Activated CD4-positive, alpha-beta T cell treated with anti-CD3 and anti-CD28 coated beads, Interleukin-2, amount 10 ng/mL, durations not matched to agents 7 days and 5 days (primary cell): Measurements from ENCODE around the gene LTBR. TPM values are rescaled to one million over a fixed set of nuclear protein-coding genes. Genes with fewer than 3 reads are reported as not detected.

Experiments used
- CTCF ChIA-PET: fragments of 350-600 bp; sonication (Branson Sonifier 250); formaldehyde crosslinking; loops from one replicate; lab custom pipeline; 2021; ENCODE audit warnings: antibody characterized with exemption; lab: Charles Lee
- POLR2A ChIA-PET: fragments of 350-600 bp; sonication (Branson Sonifier 250); formaldehyde crosslinking; loops from one replicate; lab custom pipeline; 2021; ENCODE audit warnings: antibody characterized with exemption; lab: Charles Lee
- DNase-seq: peaks from one replicate; pipeline ENCODE4 v3.0.0-alpha.2; 2020
- H3K27ac Mint-ChIP-seq: one replicate; pipeline ENCODE4 v1.8.0; 2021; ENCODE audit warnings: mild to moderate bottlenecking, moderate library complexity, mixed read lengths
- H3K27me3 Mint-ChIP-seq: one replicate; pipeline ENCODE4 v1.8.0; 2021; ENCODE audit warnings: mixed read lengths
- H3K36me3 Mint-ChIP-seq: one replicate; pipeline ENCODE4 v1.8.0; 2021; ENCODE audit warnings: low read depth, mixed read lengths
- H3K4me1 Mint-ChIP-seq: one replicate; pipeline ENCODE4 v1.8.0; 2021; ENCODE audit warnings: mixed read lengths
- H3K4me3 Mint-ChIP-seq: one replicate; pipeline ENCODE4 v1.8.0; 2021; ENCODE audit warnings: mild to moderate bottlenecking, moderate library complexity, mixed read lengths
- H3K9me3 Mint-ChIP-seq: one replicate; pipeline ENCODE4 v1.8.0; 2021; ENCODE audit warnings: mixed read lengths
- total RNA-seq, 2 experiments: library from RNA; stranded (reverse); gene quantifications; one replicate each; pipeline ENCODE4 v1.2.3, GENCODE V29; 2021

The LTBR gene
- total RNA-seq, 2 experiments from 2014 or later: not detected

GRCh38 chr12:6428326-6428725 is 44.4 kb downstream of the LTBR start:
- Mint-ChIP-seq H3K4me1 (peaks cover 72% of the 10 kb centered on the region), H3K36me3 (no peaks in the 10 kb centered on the region), H3K27ac (peak overlapping the region; percentile 89), H3K27me3 (no peaks in the 10 kb centered on the region), H3K9me3 (no peaks in the 10 kb centered on the region), H3K4me3 (no peak overlapping the region)
- DNase-seq: no peak
- POLR2A ChIA-PET: no interaction called here
- CTCF ChIA-PET: interaction anchor here (0.6 to 1.5 kb wide), 3 partner anchors 14 to 111 kb away, joined by 3 to 4 read pairs (median 3); partner anchors contain the start of gene TAPBPL

GRCh38 chr12:6430124-6430989 is 46.4 kb downstream of the LTBR start:
- ChIA-PET CTCF (interaction anchor here (0.6 kb wide), 1 partner anchor 124 kb away, joined by 3 read pairs; no protein-coding TSS in a partner anchor), POLR2A (no interaction called here)
- peak overlapping the region; percentile 57 for H3K27ac Mint-ChIP-seq
- H3K4me3 Mint-ChIP-seq: no peak overlapping the region
- peaks cover 73% of the 10 kb centered on the region for H3K4me1 Mint-ChIP-seq
- H3K9me3 Mint-ChIP-seq: no peaks in the 10 kb centered on the region
- no peaks in the 10 kb centered on the region for H3K36me3 Mint-ChIP-seq
- H3K27me3 Mint-ChIP-seq: no peaks in the 10 kb centered on the region
- no peak for DNase-seq

DNA sequence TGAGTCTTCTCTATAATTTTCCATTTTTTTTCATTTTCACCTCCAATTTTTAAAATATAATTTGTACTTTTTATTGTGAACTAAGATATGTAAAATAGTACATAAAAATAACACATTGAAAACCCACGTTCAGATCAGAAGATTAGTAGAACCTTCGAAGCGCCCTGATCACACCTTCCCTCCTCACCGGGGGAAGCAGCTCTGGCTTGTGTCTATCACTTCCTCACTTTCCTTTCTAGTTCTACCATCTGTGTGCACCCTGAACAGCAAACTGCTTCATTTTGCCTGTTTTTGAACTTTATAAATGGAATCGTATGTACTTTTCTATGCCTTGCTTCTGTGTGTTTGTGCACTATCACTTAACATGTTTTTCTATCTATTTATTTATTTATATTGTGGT is 49.0 kb downstream of the LTBR start:
- no peak for DNase-seq
- ChIA-PET CTCF (interaction anchor here (0.6 to 5.5 kb wide), 7 partner anchors 10 to 33 kb away, joined by 3 to 37 read pairs (median 8); partner anchors contain the start of genes CD27 and TAPBPL), POLR2A (no interaction called here)
- no peak overlapping the region for H3K4me3 Mint-ChIP-seq
- H3K9me3 Mint-ChIP-seq: no peaks in the 10 kb centered on the region
- H3K36me3 Mint-ChIP-seq: no peaks in the 10 kb centered on the region
- H3K27me3 Mint-ChIP-seq: no peaks in the 10 kb centered on the region
- peaks cover 53% of the 10 kb centered on the region for H3K4me1 Mint-ChIP-seq
- H3K27ac Mint-ChIP-seq: peak overlapping the region; percentile 78

DNA sequence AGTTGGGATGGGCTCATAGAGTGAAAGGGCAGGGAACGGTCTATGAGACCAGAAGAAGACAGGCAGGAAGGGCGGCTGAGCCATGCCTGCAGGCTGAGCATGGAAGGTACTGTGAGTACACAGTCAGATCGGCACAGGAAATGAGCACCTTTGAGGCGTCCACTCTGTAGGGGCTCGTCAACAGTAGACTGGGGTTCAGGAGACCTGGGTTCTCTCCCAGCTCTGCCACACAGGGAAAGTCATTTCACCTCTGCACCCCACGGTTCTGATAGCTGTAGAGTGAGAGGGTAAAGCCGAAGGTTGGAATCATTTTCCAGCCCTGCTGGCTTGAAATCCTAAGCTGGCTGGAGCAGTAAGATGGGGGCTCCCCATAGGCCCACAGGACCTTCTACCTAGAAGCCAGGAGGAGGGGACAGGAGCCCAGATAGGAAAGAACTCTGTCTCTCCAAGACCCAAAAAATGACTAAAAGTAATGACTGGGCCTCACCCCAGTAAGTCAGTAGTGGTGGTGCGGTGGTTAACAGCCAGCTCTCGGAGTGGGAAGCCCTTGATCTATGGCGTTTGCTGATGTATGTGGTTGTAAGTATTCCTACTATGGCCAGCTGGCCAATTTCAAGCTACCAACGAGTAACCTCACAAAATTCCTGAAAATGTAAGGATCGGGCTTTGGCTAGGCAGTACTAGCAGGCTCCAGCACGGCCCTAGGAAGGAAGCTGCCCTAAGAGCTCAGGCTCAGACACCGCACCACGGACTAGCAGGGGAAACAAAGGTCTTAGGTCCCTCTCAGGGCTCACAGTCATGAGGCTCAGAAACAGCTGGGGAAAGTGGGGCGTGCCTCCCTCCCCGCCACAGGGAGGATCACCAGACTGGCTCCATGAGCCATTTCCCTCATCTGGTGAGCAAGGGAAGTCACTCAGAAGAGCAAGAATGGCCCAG is 50.5 kb downstream of the LTBR start:
- Mint-ChIP-seq H3K27ac (peak overlapping the region; percentile 93), H3K4me3 (no peak overlapping the region), H3K27me3 (no peaks in the 10 kb centered on the region), H3K36me3 (no peaks in the 10 kb centered on the region), H3K9me3 (no peaks in the 10 kb centered on the region), H3K4me1 (peaks cover 52% of the 10 kb centered on the region)
- POLR2A ChIA-PET: interaction anchor here (1.5 kb wide), 1 partner anchor 26 kb away, joined by 8 read pairs; no protein-coding TSS in a partner anchor
- CTCF ChIA-PET: interaction anchor here (0.5 to 5.5 kb wide), 11 partner anchors 8 to 52 kb away, joined by 3 to 37 read pairs (median 7); partner anchors contain the start of genes CD27 and TAPBPL
- DNase-seq: peak; percentile 56

- Mint-ChIP-seq H3K4me3 (no peak overlapping the region), H3K4me1 (peaks cover 36% of the 10 kb centered on the region), H3K27ac (no peak overlapping the region), H3K27me3 (no peaks in the 10 kb centered on the region), H3K9me3 (no peaks in the 10 kb centered on the region), H3K36me3 (no peaks in the 10 kb centered on the region)
- ChIA-PET CTCF (interaction anchor here (0.7 to 5.5 kb wide), 8 partner anchors 7 to 110 kb away, joined by 3 to 37 read pairs (median 4); partner anchors contain the start of genes CD27 and TAPBPL), POLR2A (no interaction called here)
- no peak for DNase-seq
These were observed 52.2 kb downstream of the LTBR start for GRCh38 chr12:6435961-6436715.

DNA sequence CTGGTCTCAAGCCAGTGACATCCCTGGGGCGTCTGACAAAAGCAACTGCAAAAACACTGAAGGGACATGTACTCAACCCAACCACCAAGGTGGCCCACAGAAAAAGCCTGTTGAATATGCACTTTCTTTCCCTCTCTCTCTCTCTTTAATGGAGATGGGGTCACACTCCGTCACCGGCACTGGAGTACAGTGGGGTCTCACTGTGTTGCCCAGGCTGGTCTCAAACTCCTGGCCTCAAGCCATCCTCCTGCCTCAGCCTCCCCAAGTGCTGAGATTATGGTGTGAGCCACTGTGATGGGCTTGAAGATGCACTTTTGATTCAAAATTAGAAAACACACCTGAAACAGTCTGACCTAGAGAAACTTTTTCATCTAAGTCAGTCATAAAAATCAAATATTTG is 53.6 kb downstream of the LTBR start:
- H3K4me1 Mint-ChIP-seq: peaks cover 35% of the 10 kb centered on the region
- no peak overlapping the region for H3K27ac Mint-ChIP-seq
- H3K9me3 Mint-ChIP-seq: no peaks in the 10 kb centered on the region
- ChIA-PET CTCF (interaction anchor here (1.4 to 2.5 kb wide), 4 partner anchors 12 to 102 kb away, joined by 3 to 10 read pairs (median 10); partner anchors contain the start of gene VAMP1), POLR2A (no interaction called here)
- H3K27me3 Mint-ChIP-seq: no peaks in the 10 kb centered on the region
- no peak for DNase-seq
- H3K36me3 Mint-ChIP-seq: no peaks in the 10 kb centered on the region
- no peak overlapping the region for H3K4me3 Mint-ChIP-seq

DNA sequence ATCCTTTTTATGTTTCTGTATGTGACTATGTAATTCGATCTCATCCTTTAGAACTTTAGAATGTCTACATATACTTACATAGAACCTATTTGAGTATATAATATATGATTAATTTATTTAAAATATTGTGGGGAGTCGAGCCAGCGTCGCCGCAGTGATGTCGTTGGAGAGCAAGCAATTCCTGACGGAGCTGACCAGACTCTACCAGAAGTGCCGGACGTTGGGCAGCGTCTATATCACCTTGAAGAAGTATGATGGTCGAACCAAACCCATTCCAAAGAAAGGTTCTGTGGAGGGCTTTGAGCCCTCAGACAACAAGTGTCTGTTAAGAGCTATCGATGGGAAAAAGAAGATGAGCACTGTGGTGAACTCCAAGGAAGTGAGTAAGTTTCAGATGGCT is 54.4 kb downstream of the LTBR start:
- no peaks in the 10 kb centered on the region for H3K36me3 Mint-ChIP-seq
- H3K27me3 Mint-ChIP-seq: no peaks in the 10 kb centered on the region
- no peak for DNase-seq
- ChIA-PET CTCF (interaction anchor here (1.1 to 2.5 kb wide), 6 partner anchors 12 to 112 kb away, joined by 3 to 10 read pairs (median 10); partner anchors contain the start of gene VAMP1), POLR2A (no interaction called here)
- H3K4me1 Mint-ChIP-seq: peaks cover 35% of the 10 kb centered on the region
- H3K27ac Mint-ChIP-seq: no peak overlapping the region
- H3K9me3 Mint-ChIP-seq: no peaks in the 10 kb centered on the region
- H3K4me3 Mint-ChIP-seq: no peak overlapping the region

DNA sequence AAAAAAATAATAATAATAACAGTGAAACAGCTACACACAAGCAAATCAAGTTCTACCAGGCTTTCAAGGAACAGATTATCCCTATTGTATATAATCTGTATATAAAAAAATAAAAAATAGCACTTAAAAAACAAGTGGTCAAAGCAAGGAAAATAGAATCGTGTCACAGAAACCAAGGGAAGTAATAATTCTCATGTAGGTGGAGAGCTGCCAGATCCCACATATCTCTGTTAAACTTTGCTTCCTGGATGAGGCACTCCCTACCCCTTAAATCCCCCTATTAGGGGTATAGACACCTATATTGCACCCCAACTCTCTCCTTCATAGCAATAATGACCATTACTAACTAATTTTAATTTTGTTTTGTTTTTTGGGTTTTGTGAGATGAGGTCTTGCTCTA is 56.4 kb downstream of the LTBR start:
- CTCF ChIA-PET: interaction anchor here (1.0 to 1.7 kb wide), 2 partner anchors 9 to 11 kb away, joined by 4 to 5 read pairs; partner anchors contain the start of gene TAPBPL
- H3K27me3 Mint-ChIP-seq: no peaks in the 10 kb centered on the region
- no peak for DNase-seq
- POLR2A ChIA-PET: no interaction called here
- H3K4me1 Mint-ChIP-seq: peaks cover 34% of the 10 kb centered on the region
- no peak overlapping the region for H3K4me3 Mint-ChIP-seq
- no peaks in the 10 kb centered on the region for H3K9me3 Mint-ChIP-seq
- no peak overlapping the region for H3K27ac Mint-ChIP-seq
- H3K36me3 Mint-ChIP-seq: peaks cover 7% of the 10 kb centered on the region

Other genes with a start within 250 kb of the LTBR start
- 1 to 10 TPM; 5.4 to 5.7 TPM for gene CD9, start 183.8 kb upstream of the LTBR start, total RNA-seq
- gene PLEKHG6, start 73.5 kb upstream of the LTBR start, total RNA-seq: not detected
- 10 to 100 TPM; 59.3 to 64.4 TPM for gene TNFRSF1A, start 42.1 kb upstream of the LTBR start, total RNA-seq
- gene SCNN1A, start 8.6 kb upstream of the LTBR start, total RNA-seq: under 1 TPM; 0.54 to 0.67 TPM
- 100 to 1,000 TPM; 115 to 134 TPM for gene CD27, start 60.8 kb downstream of the LTBR start, total RNA-seq
- gene TAPBPL, start 67.9 kb downstream of the LTBR start, total RNA-seq: 10 to 100 TPM; 45.8 to 47.9 TPM
- 10 to 100 TPM; 61.4 to 73.4 TPM for gene VAMP1, start 86.5 kb downstream of the LTBR start, total RNA-seq
- gene MRPL51, start 109.1 kb downstream of the LTBR start, total RNA-seq: 100 to 1,000 TPM; 212 to 241 TPM
- 100 to 1,000 TPM; 191 to 202 TPM for gene NCAPD2, start 109.9 kb downstream of the LTBR start, total RNA-seq
- gene GAPDH, start 150.4 kb downstream of the LTBR start, total RNA-seq: 1,000 to 10,000 TPM; 4,459 to 4,958 TPM
- 10 to 100 TPM; 28.3 to 30.4 TPM for gene IFFO1, start 171.9 kb downstream of the LTBR start, total RNA-seq
- gene NOP2, start 184.1 kb downstream of the LTBR start, total RNA-seq: 10 to 100 TPM; 74.1 to 76.4 TPM
- gene CHD4, start 223.2 kb downstream of the LTBR start, total RNA-seq: 100 to 1,000 TPM; 262 to 263 TPM